KMS-11 (cell line): ENCODE data around the gene CCDC152.

Experiments used
- H2AFZ ChIP-seq: fragments of 200-600 bp; sonication (generic); 2 replicates; pipeline ENCODE4 v1.6.1; 2016; ENCODE audit warnings: antibody characterized with exemption, mixed run types, low read depth
- H3K27ac ChIP-seq: fragments of 200-600 bp; sonication (generic); 2 replicates; pipeline ENCODE4 v1.6.1; 2016; ENCODE audit warnings: mild to moderate bottlenecking, mixed run types
- H3K27me3 ChIP-seq: fragments of 200-600 bp; sonication (generic); 2 replicates; pipeline ENCODE4 v1.6.1; 2017; ENCODE audit warnings: mild to moderate bottlenecking, low read depth, mixed run types, moderate library complexity; ENCODE audit not compliant: insufficient read depth
- H3K36me3 ChIP-seq: fragments of 200-600 bp; sonication (generic); 2 replicates; pipeline ENCODE4 v1.6.1; 2017; ENCODE audit warnings: mild to moderate bottlenecking, mixed run types; ENCODE audit not compliant: insufficient read depth
- H3K4me1 ChIP-seq: fragments of 200-600 bp; sonication (generic); 2 replicates; pipeline ENCODE4 v1.6.1; 2016; ENCODE audit warnings: mild to moderate bottlenecking, low read depth, mixed run types; ENCODE audit not compliant: poor library complexity, severe bottlenecking
- H3K4me2 ChIP-seq: fragments of 200-600 bp; sonication (generic); 2 replicates; pipeline ENCODE4 v1.7.0; 2016; ENCODE audit warnings: mild to moderate bottlenecking, mixed run types
- H3K4me3 ChIP-seq: fragments of 200-600 bp; sonication (generic); IDR thresholded peaks from 2 replicates; pipeline ENCODE4 v1.6.1; 2017; ENCODE audit warnings: low read depth, low read length, mixed read lengths; ENCODE audit not compliant: insufficient read depth
- H3K79me2 ChIP-seq: fragments of 200-600 bp; sonication (generic); 2 replicates; pipeline ENCODE4 v1.6.1; 2016; ENCODE audit warnings: low read depth, mixed run types; ENCODE audit not compliant: insufficient read depth
- H3K9ac ChIP-seq: fragments of 200-600 bp; sonication (generic); 2 replicates; pipeline ENCODE4 v1.6.1; 2016; ENCODE audit warnings: mild to moderate bottlenecking, mixed run types
- H4K20me1 ChIP-seq: fragments of 200-600 bp; sonication (generic); 2 replicates; pipeline ENCODE4 v1.6.1; 2016; ENCODE audit warnings: mild to moderate bottlenecking, mixed run types; ENCODE audit not compliant: insufficient read depth
- CTCF ChIP-seq: fragments of 200-600 bp; sonication (generic); conservative IDR thresholded peaks from 2 replicates; pipeline ENCODE4 v1.6.1; 2017; ENCODE audit warnings: low read depth, mild to moderate bottlenecking, antibody characterized with exemption, low read length, moderate library complexity, mixed read lengths

The CCDC152 gene

DNA sequence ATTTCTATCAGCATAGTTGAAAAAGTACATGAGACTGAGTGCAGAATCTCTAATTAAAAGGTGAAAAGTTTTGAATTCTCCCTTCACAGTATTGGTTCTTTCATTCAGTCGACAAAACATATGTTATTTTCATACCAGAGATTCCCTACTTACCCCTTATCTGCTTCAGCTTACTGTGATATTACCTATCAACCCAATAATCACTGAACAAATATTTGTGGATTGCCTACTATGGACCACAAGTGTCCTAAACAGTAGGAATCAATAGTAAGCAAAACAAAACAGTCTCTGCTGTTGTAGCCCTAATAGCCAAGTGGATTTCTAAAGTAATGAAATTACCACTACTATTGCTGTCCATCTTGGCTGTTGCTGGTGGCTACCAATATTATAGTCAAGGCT lies 11.5 kb downstream of the CCDC152 start:
- Histone ChIP-seq H4K20me1 (no peaks in the 10 kb centered on the region), H3K4me2 (no peak overlapping the region), H3K27me3 (no peaks in the 10 kb centered on the region), H3K4me3 (no peak overlapping the region), H3K9ac (no peak overlapping the region), H2AFZ (no peak overlapping the region), H3K36me3 (no peaks in the 10 kb centered on the region), H3K79me2 (no peaks in the 10 kb centered on the region), H3K27ac (no peak overlapping the region), H3K4me1 (peaks cover 4% of the 10 kb centered on the region)
- TF ChIP-seq CTCF, result no peak

GRCh38 chr5:42770003-42770402 lies 13.4 kb downstream of the CCDC152 start:
- TF ChIP-seq CTCF, result no peak
- Histone ChIP-seq H2AFZ (no peak overlapping the region), H3K79me2 (no peaks in the 10 kb centered on the region), H3K27me3 (no peaks in the 10 kb centered on the region), H3K27ac (no peak overlapping the region), H3K4me2 (no peak overlapping the region), H3K4me1 (peaks cover 4% of the 10 kb centered on the region), H3K4me3 (no peak overlapping the region), H4K20me1 (no peaks in the 10 kb centered on the region), H3K9ac (no peak overlapping the region), H3K36me3 (no peaks in the 10 kb centered on the region)

DNA sequence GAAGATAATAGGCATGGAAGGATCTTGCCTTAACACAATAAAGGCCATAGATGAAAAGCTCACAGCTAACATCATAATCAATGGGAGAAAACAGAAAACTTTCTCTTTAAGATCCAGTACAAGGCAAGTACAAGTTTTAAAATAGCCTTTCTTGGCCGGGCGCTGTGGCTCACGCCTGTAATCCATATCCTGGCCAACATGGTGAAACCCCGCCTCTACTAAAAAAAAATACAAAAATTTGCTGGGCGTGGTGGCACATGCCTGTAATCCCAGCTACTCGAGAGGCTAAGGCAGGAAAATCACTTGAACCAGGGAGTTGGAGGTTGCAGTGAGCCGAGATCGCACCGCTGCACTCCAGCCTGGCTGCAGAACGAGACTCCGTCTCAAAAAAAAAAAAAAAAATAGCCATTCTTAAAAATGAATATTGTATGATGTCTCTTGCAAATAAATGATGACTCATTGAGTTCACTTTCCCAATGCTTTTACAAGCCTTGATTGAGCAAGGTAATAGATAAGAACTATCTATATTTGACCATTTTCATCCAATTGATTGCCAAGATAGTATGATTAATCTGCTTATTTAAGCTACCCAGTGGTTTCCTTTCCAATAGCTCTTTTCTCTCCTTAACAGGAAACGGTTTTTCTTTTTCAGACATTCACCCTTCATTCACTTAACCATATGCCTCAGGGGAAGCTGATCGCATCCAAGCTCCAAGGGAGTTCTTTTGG lies 15.8 kb downstream of the CCDC152 start:
- no peak for TF ChIP-seq CTCF
- no peak overlapping the region for H2AFZ ChIP-seq
- H4K20me1 ChIP-seq, result no peaks in the 10 kb centered on the region
- H3K36me3 ChIP-seq, result no peaks in the 10 kb centered on the region
- no peak overlapping the region for H3K27ac ChIP-seq
- H3K4me3 ChIP-seq, result no peak overlapping the region
- no peak overlapping the region for H3K4me2 ChIP-seq
- H3K4me1 ChIP-seq, result peaks cover under 1% of the 10 kb centered on the region
- H3K79me2 ChIP-seq, result no peaks in the 10 kb centered on the region
- no peak overlapping the region for H3K9ac ChIP-seq
- H3K27me3 ChIP-seq, result no peaks in the 10 kb centered on the region

DNA sequence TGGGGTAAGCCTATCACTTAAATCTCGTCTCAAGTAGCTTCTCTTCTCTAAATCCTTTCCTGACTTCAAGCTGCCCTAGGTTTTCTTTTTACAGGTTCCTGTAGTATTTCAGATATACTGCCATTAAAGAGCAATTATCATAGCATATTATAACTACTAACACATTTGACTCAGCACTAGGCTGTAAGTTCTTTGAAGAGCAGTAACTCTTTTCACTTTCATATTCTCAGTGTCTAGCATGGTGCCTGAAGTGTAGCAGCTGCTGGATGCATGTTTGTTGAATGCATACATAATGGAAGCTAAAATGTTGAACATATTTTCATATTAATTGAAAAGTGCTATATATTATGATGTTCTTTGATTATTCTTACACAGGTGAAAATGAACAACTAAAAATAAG lies 22.5 kb downstream of the CCDC152 start:
- no peak overlapping the region for H3K27ac ChIP-seq
- TF ChIP-seq CTCF, result no peak
- no peaks in the 10 kb centered on the region for H3K4me1 ChIP-seq
- no peak overlapping the region for H3K9ac ChIP-seq
- no peak overlapping the region for H3K4me2 ChIP-seq
- H4K20me1 ChIP-seq, result no peaks in the 10 kb centered on the region
- no peaks in the 10 kb centered on the region for H3K36me3 ChIP-seq
- no peak overlapping the region for H2AFZ ChIP-seq
- no peak overlapping the region for H3K4me3 ChIP-seq
- no peaks in the 10 kb centered on the region for H3K27me3 ChIP-seq
- H3K79me2 ChIP-seq, result no peaks in the 10 kb centered on the region
